A172 (cell line): ENCODE data around the gene FLOT1. TPM values are rescaled to one million over a fixed set of nuclear protein-coding genes. Genes with fewer than 3 reads are reported as not detected.
A peak's percentile ranks its signal among the peaks of the same experiment; 100 is the strongest.
"Not testable (repeated sequence)": the region's sequence is repeated elsewhere in the genome, so short reads cannot be mapped to it uniquely, and the experiment has no call there.

Experiments
- DNase-seq: peaks from one replicate; pipeline ENCODE4 v3.0.0-alpha.2; 2015; ENCODE audit warnings: low spot score
- total RNA-seq: library from RNA; depleted of rRNA; stranded (reverse); fragments of >200 nt; shearing (Covaris generic); gene quantifications from 2 replicates; pipeline ENCODE4 v1.2.3, GENCODE V29; 2014

The FLOT1 gene
- total RNA-seq, 1 experiment from 2014 or later: 165 TPM

GRCh38 chr6:30767158-30767943 lies 24.9 kb upstream of the FLOT1 start:
- no peak for DNase-seq

- DNase-seq: no peak
Measured at GRCh38 chr6:30766461-30767157, 24.1 kb upstream of the FLOT1 start.

DNA sequence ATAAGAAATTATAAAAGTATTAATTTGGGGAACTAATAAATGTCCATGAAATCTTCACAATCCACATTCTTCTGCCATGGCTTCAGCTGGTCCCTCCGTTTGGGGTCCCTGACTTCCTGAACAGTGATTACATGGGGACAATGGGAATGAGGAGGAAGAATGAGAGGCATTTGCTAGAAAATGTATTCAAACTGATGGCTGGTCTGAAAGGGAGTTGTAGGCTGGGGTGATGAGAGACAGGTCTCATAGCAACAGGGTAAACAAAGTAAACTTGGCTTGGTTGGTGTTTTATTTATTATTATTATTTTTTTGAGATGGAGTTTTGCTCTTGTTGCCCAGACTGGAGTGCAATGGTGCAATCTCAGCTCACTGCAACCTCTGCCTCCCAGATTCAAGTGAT lies 23.0 kb upstream of the FLOT1 start:
- DNase-seq: not testable (repeated sequence)

- not testable (repeated sequence) for DNase-seq
Measured at GRCh38 chr6:30764490-30765043, 22.1 kb upstream of the FLOT1 start.

- DNase-seq: peak; percentile 87
Measured at GRCh38 chr6:30763618-30764489, 21.4 kb upstream of the FLOT1 start.

DNA sequence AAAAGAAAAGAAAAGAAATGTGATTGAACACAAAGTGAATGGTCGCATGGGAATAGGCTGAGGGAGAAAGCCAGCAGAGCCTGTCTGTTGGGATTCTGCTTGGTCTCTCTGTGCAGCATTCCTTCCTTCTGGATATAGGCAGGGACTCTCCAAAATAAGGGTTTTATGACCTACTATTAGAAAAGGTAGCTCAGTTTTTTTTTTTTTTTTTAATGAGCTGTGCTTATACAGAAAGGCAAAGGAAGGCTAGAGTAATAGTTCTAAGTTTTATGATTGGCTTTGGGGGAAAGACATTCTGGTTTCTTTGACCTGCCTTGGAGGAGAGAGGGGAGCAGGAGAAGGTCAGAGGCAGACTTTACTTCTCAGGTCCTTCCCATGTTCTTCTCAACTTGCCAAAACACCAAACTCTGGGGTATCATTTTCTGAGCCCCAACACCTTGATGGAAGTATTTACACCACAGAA lies 20.7 kb upstream of the FLOT1 start:
- DNase-seq: no peak

GRCh38 chr6:30761791-30762429 lies 19.4 kb upstream of the FLOT1 start:
- no peak for DNase-seq

GRCh38 chr6:30760549-30760948 lies 18.1 kb upstream of the FLOT1 start:
- DNase-seq: no peak

DNA sequence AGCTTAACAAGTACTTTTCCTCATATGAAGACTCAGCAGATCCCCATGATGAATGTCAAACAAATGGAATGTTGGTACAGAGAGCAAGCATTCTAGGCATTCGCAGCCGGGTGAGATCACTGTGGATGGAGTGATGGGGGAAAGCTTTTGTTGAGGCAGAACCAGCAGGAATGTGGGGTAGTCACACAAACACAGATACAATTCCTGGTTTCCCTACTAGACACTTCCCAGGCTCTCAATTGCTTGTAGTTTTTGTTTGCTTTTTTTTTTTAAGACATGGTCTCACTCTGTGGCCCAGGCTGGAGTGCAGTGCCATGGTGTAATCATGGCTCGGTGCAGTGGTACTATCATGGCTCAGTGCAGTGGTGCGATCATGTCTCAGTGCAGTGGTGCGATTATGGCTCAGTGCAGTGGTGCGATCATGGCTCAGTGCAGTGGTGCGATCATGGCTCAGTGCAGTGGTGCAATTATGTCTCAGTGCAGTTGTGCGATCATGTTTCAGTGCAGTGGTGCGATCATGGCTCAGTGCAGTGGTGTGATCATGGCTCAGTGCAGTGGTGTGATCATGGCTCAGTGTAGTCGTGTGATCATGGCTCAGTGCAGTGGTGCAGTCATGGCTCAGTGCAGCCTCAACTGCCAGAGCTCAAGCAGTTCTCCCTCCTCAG lies 17.2 kb upstream of the FLOT1 start:
- peak; percentile 90 for DNase-seq

DNA sequence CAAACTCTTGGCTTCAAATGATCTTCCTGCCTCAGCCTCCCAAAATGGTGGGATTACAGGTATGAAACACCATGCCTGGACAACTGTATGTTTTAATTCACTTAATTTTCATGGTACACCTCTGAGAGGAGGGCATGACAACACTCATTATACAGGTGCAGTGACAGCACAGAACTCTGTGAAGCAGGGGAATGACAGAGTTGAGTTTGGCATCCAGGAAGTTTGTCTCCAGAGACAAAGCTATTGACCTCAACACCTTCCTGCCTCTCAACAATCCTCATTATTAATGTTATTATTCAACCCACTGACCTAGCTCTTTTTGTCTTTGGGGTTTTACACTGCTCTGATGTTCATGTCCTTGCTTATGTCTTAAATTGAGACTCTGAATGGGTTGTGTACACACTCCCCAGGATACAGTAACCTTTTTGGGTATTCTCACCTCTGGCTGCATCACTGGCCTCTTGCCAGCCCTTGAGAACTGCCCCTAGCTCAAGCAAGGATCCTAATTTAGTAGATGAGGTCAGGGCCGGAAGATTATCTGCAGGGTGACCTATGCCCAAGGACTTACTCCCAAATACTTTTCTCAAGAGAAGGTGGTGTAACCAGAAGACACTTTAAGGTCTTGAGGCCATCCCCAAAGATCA lies 14.9 kb upstream of the FLOT1 start:
- no peak for DNase-seq

DNA sequence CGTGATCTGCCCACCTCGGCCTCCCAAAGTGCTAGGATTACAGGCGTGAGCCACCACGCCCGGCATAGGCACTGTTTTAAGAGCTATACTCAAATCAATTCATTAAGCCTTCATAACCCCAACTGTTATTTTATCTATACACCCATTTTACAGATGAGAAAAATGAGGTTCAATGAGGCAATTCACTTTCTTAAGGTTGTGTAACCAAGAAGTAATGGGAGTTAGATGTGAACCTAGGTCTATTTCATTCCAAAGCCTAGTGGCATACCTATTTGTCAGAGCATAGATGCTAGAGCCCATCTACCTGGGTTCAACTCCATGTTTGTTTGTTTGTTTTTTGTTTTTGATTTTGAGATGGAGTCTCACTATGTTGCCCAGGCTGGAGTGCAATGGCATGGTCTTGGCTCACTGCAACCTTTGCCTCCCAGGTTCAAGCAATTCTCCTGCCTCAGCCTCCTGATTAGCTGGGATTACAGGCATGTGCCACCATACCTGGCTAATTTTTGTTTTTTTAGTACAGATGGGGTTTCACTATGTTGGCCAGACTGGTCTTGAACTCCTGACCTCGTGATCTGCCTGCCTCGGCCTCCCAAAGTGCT lies 14.0 kb upstream of the FLOT1 start:
- DNase-seq: not testable (repeated sequence)

DNA sequence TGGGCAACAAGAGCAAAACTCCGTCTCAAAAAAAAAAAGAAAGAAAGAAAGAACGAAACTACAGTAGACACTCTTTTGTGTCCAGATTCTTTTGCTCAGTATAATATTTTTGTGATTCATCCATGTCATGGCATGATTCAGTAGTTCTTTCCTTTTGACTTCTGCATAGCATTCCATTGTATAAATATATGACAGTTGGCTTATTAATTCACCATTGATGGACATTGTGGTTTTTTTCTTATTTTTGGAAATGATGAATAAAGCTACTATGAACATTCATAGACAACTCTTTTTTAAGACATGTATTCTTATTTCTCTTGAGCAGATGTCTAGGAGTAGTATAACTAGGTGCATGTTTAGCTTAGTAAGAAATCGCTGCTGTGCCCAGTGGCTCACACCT lies 12.1 kb upstream of the FLOT1 start:
- DNase-seq: no peak

- DNase-seq: peak; percentile 98
Measured at GRCh38 chr6:30752157-30752927, 9.9 kb upstream of the FLOT1 start.

DNA sequence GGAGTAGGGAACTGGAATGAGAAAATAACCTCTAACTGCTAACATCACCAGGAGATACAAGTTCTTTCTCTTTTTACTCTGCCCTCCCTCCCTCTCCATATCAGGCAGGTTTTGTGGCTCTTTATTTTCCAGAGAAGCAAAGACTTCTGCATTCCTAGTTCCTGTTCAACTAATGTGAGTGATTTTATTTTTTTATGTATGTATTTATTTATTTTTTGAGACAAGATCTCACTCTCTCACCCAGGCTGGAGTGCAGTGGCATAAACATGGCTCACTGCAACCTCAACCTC lies 7.8 kb upstream of the FLOT1 start:
- no peak for DNase-seq

DNA sequence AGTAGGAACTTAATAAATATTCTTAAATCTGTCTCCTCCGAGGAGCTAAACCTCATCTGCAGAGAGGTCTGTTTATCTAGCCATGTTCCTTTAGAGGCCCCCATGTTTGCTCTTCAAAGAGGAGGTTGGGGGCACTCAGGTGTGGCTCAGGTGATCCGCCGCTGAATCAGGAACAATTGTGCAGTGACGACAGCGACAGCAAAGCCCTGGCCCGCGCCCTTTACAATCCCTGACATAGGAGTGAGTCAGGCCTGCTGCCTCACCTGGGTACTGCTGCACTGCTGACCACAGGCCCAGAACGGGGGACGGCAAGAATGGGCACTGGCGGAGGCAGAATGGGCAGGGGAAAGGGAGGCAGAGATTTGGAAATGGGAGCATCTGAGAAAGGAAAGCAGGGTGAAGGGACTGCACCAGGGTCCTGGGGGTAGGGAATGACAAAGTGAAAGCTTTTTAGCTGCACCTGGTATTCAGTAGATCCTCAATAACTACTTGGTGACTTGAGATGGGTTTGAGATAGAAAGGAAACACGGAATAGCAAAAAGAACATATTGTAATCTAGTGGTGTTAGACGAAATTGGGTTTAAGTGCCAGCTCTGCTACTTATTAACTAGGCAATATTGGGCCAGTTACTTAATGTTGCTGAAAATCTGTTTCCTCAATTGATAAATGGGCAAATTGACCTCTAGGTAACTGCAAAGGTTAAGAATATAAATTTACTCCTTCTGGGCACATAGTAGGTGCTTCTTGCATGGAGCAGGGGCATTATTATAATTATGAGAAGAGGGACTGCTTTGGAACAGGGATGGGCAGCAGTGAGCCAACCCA lies 7.3 kb upstream of the FLOT1 start:
- no peak for DNase-seq

GRCh38 chr6:30748851-30749540 lies 6.5 kb upstream of the FLOT1 start:
- no peak for DNase-seq

- no peak for DNase-seq
Measured at GRCh38 chr6:30747902-30748769, 5.6 kb upstream of the FLOT1 start.
